ENCODE measurements around the gene SYCP2.
A peak's percentile ranks its signal among the peaks of the same experiment; 100 is the strongest.

Gene SYCP2

DNA sequence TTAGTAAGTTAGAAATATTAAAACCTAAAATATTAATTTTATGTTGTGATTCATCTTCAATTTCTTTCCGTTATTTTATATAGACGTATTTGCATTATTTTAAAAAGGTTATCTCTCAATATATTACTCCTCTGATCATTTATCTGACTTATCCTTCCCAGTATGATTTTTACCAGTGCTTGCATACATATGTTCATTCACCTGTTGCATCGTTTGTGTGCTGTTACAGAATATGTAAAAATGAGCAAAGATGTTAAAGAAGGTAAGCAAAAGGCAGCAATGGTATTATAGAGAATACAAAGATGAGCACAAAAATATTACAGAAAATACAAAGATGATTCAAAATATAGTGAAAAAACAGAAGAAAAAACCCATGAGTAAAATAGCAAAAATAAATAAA, 48.9 kb downstream of the SYCP2 start:
- no peaks in the 10 kb centered on the region for H3K27me3 ChIP-seq (replicated peaks; ENCODE audit: insufficient read depth, low read length)
- TF ChIP-seq EZH2phosphoT487 (IDR thresholded peaks at IDR 0.05; ENCODE audit: low read length) (no peak), EZH2 (optimal IDR thresholded peaks at IDR 0.05; ENCODE audit: low read depth, low read length) (no peak)
- TF ChIP-seq, protein P1, sequence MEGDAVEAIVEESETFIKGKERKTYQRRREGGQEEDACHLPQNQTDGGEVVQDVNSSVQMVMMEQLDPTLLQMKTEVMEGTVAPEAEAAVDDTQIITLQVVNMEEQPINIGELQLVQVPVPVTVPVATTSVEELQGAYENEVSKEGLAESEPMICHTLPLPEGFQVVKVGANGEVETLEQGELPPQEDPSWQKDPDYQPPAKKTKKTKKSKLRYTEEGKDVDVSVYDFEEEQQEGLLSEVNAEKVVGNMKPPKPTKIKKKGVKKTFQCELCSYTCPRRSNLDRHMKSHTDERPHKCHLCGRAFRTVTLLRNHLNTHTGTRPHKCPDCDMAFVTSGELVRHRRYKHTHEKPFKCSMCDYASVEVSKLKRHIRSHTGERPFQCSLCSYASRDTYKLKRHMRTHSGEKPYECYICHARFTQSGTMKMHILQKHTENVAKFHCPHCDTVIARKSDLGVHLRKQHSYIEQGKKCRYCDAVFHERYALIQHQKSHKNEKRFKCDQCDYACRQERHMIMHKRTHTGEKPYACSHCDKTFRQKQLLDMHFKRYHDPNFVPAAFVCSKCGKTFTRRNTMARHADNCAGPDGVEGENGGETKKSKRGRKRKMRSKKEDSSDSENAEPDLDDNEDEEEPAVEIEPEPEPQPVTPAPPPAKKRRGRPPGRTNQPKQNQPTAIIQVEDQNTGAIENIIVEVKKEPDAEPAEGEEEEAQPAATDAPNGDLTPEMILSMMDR (IDR thresholded peaks at IDR 0.05; ENCODE audit: low read length), result no peak
- no peaks in the 10 kb centered on the region for H4K20me1 ChIP-seq (ENCODE audit: insufficient read depth, low read length)
- no peak overlapping the region for H3K27ac ChIP-seq (ENCODE audit: low read length)
- no peaks in the 10 kb centered on the region for H3K79me2 ChIP-seq (ENCODE audit: low read length)
- no peaks in the 10 kb centered on the region for H3K9me3 ChIP-seq (replicated peaks; ENCODE audit: insufficient read depth, low read length)
- no peaks in the 10 kb centered on the region for H3F3A ChIP-seq (ENCODE audit: insufficient read depth, low read length)
- no peak overlapping the region for H2AFZ ChIP-seq (ENCODE audit: low read length)
- no peaks in the 10 kb centered on the region for H3K9me2 ChIP-seq (replicated peaks; ENCODE audit: insufficient read depth, low read length)
- no peak overlapping the region for H3K4me3 ChIP-seq (ENCODE audit: low read length)
- H3K9ac ChIP-seq (ENCODE audit: low read length), result no peak overlapping the region
- no peaks in the 10 kb centered on the region for H3K36me3 ChIP-seq (replicated peaks; ENCODE audit: insufficient read depth, low read length)
- no peak for DNase-seq
- no peaks in the 10 kb centered on the region for H3K4me1 ChIP-seq (ENCODE audit: low read length)
- H3K4me2 ChIP-seq (ENCODE audit: low read depth, low read length), result no peak overlapping the region

DNA sequence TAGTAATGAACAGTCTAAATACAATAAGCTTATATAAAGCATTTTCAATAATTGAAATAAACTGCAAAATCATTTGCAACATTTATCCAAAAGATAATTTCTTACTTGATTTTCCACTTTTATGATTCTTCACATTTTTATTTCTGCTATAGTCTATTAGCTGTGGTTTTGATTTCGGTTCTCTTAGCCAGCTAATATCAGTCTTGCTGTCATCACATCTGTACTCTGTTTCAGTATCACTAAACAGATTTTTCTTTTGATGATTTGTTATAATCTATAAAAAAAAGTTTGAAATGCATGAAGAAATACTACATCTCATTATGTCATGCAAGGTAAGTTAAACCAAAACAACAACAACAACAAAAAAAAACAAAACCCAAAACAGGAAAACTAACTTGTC, 53.2 kb downstream of the SYCP2 start:
- TF ChIP-seq EZH2 (optimal IDR thresholded peaks at IDR 0.05; ENCODE audit: low read depth, low read length) (no peak), EZH2phosphoT487 (IDR thresholded peaks at IDR 0.05; ENCODE audit: low read length) (no peak)
- TF ChIP-seq, protein P1 (IDR thresholded peaks at IDR 0.05; ENCODE audit: low read length), result no peak
- H3K36me3 ChIP-seq (replicated peaks; ENCODE audit: insufficient read depth, low read length), result no peaks in the 10 kb centered on the region
- no peaks in the 10 kb centered on the region for H3K79me2 ChIP-seq (ENCODE audit: low read length)
- no peaks in the 10 kb centered on the region for H4K20me1 ChIP-seq (ENCODE audit: insufficient read depth, low read length)
- no peaks in the 10 kb centered on the region for H3K4me1 ChIP-seq (ENCODE audit: low read length)
- no peaks in the 10 kb centered on the region for H3F3A ChIP-seq (ENCODE audit: insufficient read depth, low read length)
- H3K9me2 ChIP-seq (replicated peaks; ENCODE audit: insufficient read depth, low read length), result no peaks in the 10 kb centered on the region
- H2AFZ ChIP-seq (ENCODE audit: low read length), result no peak overlapping the region
- H3K9ac ChIP-seq (ENCODE audit: low read length), result no peak overlapping the region
- H3K4me3 ChIP-seq (ENCODE audit: low read length), result no peak overlapping the region
- no peak overlapping the region for H3K27ac ChIP-seq (ENCODE audit: low read length)
- H3K9me3 ChIP-seq (replicated peaks; ENCODE audit: insufficient read depth, low read length), result no peaks in the 10 kb centered on the region
- no peak overlapping the region for H3K4me2 ChIP-seq (ENCODE audit: low read depth, low read length)
- DNase-seq, result no peak
- H3K27me3 ChIP-seq (replicated peaks; ENCODE audit: insufficient read depth, low read length), result no peaks in the 10 kb centered on the region

GRCh38 chr20:59873409-59873808, 60.0 kb downstream of the SYCP2 start:
- peak; percentile 42 for DNase-seq
- Histone ChIP-seq H3K4me1 (ENCODE audit: low read length) (peaks cover 6% of the 10 kb centered on the region; the same call in 1 of the 2 replicates), H3F3A (ENCODE audit: insufficient read depth, low read length) (no peaks in the 10 kb centered on the region), H3K9me2 (replicated peaks; ENCODE audit: insufficient read depth, low read length) (no peaks in the 10 kb centered on the region), H3K9ac (ENCODE audit: low read length) (no peak overlapping the region), H3K4me2 (ENCODE audit: low read depth, low read length) (no peak overlapping the region), H3K36me3 (replicated peaks; ENCODE audit: insufficient read depth, low read length) (no peaks in the 10 kb centered on the region), H3K79me2 (ENCODE audit: low read length) (no peaks in the 10 kb centered on the region), H3K27ac (ENCODE audit: low read length) (no peak overlapping the region), H4K20me1 (ENCODE audit: insufficient read depth, low read length) (no peaks in the 10 kb centered on the region), H3K9me3 (replicated peaks; ENCODE audit: insufficient read depth, low read length) (no peaks in the 10 kb centered on the region), H2AFZ (ENCODE audit: low read length) (no peak overlapping the region), H3K4me3 (ENCODE audit: low read length) (no peak overlapping the region), H3K27me3 (replicated peaks; ENCODE audit: insufficient read depth, low read length) (no peaks in the 10 kb centered on the region)
- TF ChIP-seq EZH2 (optimal IDR thresholded peaks at IDR 0.05; ENCODE audit: low read depth, low read length) (no peak), EZH2phosphoT487 (IDR thresholded peaks at IDR 0.05; ENCODE audit: low read length) (no peak)
- TF ChIP-seq, protein P1 (IDR thresholded peaks at IDR 0.05; ENCODE audit: low read length), result no peak
